ENCODE results near the gene GPR132.

DNA sequence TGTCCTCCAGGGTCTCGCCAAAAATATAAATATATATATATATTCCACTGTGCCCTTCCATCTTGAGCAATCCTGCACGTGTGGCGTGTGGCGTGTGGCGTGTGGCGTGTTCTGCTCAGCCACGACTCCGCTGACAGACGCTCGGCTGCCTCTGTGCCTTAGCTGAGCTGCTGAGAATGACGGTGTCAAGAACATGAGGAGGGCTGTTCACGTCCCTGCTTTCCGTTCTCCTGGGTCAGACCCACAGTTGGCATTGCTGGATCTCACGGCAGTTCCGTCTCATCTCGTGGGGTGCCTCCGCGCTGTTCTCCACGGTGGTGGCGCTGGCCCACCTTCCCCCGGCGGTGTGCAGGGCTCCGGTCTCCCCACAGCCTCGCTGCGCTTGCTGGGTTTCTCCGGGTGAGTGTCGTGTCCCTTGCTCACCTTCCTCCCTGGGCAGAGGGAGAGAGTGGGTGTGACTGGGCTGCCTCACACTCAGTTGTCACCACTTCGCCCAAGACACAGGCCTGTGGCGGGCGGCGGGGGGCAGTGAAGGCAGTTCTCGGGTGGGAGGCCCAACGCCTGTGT, 9.4 kb downstream of the GPR132 start:
- TF ChIP-seq EGR1 (IDR thresholded peaks at IDR 0.05): no peak
- no peak for TF ChIP-seq EP300 (IDR thresholded peaks at IDR 0.05; ENCODE audit: borderline replicate concordance)
- TF ChIP-seq FOXM1 (IDR thresholded peaks at IDR 0.05; ENCODE audit: borderline replicate concordance, low read depth): no peak
- no peak for TF ChIP-seq RAD21 (IDR thresholded peaks at IDR 0.05; ENCODE audit: low read depth)
- TF ChIP-seq TCF12 (IDR thresholded peaks at IDR 0.05; ENCODE audit: low read depth): no peak
- TF ChIP-seq, protein P1, sequence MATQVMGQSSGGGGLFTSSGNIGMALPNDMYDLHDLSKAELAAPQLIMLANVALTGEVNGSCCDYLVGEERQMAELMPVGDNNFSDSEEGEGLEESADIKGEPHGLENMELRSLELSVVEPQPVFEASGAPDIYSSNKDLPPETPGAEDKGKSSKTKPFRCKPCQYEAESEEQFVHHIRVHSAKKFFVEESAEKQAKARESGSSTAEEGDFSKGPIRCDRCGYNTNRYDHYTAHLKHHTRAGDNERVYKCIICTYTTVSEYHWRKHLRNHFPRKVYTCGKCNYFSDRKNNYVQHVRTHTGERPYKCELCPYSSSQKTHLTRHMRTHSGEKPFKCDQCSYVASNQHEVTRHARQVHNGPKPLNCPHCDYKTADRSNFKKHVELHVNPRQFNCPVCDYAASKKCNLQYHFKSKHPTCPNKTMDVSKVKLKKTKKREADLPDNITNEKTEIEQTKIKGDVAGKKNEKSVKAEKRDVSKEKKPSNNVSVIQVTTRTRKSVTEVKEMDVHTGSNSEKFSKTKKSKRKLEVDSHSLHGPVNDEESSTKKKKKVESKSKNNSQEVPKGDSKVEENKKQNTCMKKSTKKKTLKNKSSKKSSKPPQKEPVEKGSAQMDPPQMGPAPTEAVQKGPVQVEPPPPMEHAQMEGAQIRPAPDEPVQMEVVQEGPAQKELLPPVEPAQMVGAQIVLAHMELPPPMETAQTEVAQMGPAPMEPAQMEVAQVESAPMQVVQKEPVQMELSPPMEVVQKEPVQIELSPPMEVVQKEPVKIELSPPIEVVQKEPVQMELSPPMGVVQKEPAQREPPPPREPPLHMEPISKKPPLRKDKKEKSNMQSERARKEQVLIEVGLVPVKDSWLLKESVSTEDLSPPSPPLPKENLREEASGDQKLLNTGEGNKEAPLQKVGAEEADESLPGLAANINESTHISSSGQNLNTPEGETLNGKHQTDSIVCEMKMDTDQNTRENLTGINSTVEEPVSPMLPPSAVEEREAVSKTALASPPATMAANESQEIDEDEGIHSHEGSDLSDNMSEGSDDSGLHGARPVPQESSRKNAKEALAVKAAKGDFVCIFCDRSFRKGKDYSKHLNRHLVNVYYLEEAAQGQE (IDR thresholded peaks at IDR 0.05; ENCODE audit: low read depth): no peak
